HG03460 (cell line): ENCODE measurements around the gene PDK2.

Source experiments
- ATAC-seq: cut with Tn5 transposase; IDR thresholded peaks from one replicate; pipeline ENCODE4 v1.9.1; 2021; ENCODE audit not compliant: unreplicated experiment

PDK2 gene

GRCh38 chr17:50134206-50135110 lies 39.3 kb downstream of the PDK2 start:
- ATAC-seq: no peak

- ATAC-seq: no peak
Measured at GRCh38 chr17:50135316-50136095, 40.4 kb downstream of the PDK2 start.

GRCh38 chr17:50136096-50136687 lies 41.0 kb downstream of the PDK2 start:
- no peak for ATAC-seq

- ATAC-seq: no peak
Measured at GRCh38 chr17:50137042-50137441, 41.9 kb downstream of the PDK2 start.

- no peak for ATAC-seq
Measured at GRCh38 chr17:50139185-50139783, 44.1 kb downstream of the PDK2 start.

- ATAC-seq: no peak
Measured at GRCh38 chr17:50139950-50140885, 45.1 kb downstream of the PDK2 start.

GRCh38 chr17:50141026-50141744 lies 46.0 kb downstream of the PDK2 start:
- ATAC-seq: no peak

GRCh38 chr17:50141745-50142110 lies 46.6 kb downstream of the PDK2 start:
- ATAC-seq: no peak

GRCh38 chr17:50143461-50144176 lies 48.5 kb downstream of the PDK2 start:
- ATAC-seq: no peak

GRCh38 chr17:50144355-50144754 lies 49.2 kb downstream of the PDK2 start:
- no peak for ATAC-seq

GRCh38 chr17:50144845-50145531 lies 49.8 kb downstream of the PDK2 start:
- ATAC-seq: no peak

GRCh38 chr17:50145532-50146229 lies 50.5 kb downstream of the PDK2 start:
- no peak for ATAC-seq

GRCh38 chr17:50146230-50146926 lies 51.2 kb downstream of the PDK2 start:
- no peak for ATAC-seq

- ATAC-seq: no peak
Measured at GRCh38 chr17:50146927-50147665, 51.9 kb downstream of the PDK2 start.

GRCh38 chr17:50147841-50148225 lies 52.7 kb downstream of the PDK2 start:
- no peak for ATAC-seq
